Stimulated activated CD4-positive, alpha-beta T cell treated with anti-CD3 and anti-CD28 coated beads, Interleukin-4, amount 100 ng/mL, for 24 hours (primary cell): ENCODE data around the gene DNAH9.

Experiments used
- DNase-seq: peaks from one replicate; pipeline ENCODE4 v3.0.0-alpha.2; 2020

DNAH9 gene

DNA sequence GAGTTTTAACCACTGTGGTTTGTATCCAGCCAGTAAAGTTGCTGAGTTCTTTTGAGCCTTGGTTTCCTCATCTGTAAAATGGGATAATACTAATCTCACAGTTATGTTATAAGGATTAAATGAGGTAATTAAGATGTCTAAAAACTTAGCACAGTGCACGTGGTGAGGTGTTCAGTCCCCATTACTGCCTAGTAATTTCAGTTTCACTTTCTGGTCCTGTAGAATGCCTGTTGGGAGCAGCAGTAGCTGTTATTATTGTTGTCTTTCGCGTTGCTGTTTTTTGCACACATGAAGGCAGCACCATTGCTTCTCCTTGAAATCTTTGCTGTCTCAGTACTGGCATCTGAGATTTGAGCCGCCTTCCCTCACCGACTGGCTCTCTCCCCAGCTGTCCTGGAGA lies 182.4 kb downstream of the DNAH9 start:
- DNase-seq, result no peak

DNA sequence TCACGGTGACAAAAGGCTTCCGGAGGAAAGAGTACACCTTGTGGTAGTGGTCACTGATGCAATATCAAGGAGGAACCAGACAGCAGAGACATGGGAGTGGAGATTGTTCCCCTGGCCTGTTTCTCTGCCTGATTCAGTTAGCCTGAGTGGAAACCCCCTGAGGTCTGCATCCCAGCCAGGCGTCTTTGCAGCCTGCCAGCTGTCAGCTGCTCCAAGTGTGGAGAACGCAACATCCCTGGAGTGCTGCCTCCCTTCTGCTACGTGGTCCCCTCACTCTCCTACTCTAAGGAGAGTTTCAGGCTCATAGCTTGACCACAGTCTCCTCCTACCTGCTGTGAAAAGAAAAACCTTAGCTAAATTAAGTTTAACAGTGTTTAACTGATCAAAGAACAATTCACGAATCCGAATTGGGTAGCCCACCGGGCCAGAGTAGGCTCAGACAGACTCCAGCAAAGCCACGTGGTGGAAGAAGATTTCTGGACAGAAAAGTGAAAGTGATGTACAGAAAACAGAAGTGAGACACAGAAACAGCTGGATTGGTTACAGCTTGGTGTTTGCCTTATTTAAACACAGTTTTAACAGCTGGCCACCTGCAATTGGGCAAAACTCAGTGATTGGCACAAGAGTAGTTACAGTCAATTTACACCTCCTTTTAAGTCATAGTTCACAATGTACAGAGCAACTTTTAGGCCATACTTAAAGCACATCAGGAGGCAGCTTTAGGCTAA lies 188.6 kb downstream of the DNAH9 start:
- no peak for DNase-seq

DNA sequence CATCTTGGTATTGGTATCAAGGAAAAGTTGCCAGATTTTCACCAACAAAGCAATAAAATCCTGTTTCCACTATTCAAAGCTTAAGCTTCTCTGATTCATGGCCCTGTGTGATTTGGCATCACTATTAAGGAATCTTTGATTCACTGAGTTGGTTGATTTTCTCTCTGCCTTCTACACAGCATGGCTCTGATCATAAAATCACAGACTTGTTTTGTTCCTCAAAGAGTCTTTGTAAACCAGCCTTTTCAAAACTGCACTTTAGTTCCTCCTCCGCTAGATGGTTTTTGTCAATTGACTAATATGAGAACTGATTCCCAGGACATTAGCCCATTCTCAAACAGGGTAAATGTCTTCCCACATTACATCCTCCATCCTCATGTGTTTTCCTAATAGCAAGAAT lies 197.6 kb downstream of the DNAH9 start:
- no peak for DNase-seq

DNA sequence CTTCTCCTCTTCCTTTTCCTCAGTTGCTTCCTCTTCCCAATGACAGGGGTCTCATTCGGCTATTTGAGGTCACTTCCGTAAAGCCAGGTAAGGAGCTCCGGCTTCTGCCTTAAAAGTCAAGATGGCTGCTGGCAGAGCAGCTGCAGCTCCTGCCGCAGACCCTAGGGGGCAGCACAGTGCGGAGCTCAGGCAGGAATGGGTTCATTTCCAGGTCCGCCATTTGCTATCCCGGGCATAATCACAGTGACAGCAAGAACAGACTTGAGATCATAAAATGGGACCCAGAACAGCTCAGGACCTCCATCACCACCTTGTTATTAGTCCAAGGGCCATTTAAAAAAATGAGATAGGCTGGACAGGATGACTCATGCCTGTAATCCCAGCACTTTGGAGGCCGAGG lies 199.5 kb downstream of the DNAH9 start:
- no peak for DNase-seq

DNA sequence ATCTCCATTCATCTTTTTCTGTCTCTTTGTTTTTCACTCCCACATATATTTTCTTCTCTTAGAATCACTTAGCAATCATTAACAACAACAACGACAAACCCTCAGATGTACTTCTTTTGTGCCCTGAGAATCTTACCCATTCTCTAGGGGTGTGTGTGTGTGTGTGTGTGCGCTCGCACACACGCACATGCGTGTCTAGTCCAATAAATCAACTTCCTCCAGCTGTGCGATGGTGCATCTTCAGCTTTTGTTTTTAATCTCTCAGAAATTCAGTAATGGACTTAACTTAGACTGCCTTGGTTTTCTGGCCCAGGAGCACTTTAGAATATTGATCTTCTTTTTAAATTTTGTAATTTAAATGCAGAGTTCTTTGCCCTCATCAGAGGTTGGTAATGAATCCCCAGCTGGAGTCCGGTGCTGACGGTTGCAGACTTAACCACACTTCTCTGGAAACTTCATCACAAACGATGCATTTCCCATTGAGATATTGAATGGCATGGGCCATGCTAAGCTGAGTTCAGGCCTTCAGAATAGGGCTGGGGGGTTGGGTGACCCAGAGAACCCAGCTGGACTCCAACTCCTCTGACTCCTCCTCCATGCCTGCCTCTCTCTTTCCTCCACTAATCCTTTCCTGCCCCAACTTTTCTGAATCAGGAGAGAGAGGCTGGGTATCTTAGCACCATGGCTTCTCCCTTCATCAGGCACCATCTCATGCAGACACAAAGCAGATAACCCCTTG lies 205.1 kb downstream of the DNAH9 start:
- no peak for DNase-seq

DNA sequence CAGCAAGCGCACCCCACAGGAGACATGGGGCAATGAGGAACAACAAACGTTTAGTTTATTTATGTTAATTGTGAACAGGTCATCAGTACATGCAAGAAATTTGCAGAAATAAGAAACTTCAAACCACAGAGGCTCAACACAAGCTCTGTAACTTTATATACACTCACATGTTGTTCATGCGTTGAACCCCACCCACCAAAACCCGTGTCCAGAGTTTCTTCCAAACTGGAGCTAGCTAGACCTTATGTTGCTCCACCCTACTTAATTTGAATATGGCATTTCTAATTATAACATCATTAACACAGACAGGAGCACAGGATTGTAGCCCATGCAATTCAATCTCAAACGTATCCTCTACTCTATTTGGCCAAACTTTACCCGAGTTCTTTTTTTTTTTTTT lies 206.9 kb downstream of the DNAH9 start:
- DNase-seq, result no peak

DNA sequence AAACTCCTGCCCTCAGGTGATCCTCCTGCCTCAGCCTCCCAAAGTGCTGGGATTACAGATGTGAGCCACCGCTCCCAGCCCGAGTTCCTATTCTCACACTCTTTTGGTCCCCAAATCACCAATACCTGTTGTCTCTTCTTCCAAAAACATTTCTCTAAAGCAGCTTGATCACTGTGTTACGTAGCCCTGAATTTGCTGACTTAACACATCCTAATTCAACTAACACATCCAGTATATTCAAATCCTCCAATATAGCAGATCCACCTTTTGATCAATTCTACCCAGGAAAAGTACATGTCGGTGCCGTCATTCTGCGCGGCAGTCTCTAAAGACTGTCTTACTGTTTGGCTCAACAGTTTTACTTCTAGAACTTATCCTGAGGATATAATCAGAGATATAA lies 207.7 kb downstream of the DNAH9 start:
- no peak for DNase-seq

DNA sequence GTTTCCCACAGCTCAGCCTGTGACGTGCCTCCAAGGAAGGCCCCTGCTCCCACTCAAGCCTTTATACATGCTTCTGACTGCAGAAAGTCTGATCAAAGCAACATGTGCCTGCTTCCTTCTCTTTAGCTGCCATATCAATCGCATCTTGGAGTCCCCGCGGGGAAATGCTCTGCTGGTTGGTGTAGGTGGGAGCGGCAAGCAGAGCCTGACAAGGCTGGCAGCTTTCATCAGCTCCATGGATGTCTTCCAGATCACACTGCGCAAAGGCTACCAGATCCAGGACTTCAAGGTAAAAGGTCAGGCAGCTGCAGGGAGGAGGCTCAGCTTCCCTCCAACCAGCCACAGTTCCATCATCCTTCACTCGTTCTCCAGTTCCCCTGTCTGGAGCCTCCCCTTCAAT lies 209.3 kb downstream of the DNAH9 start:
- no peak for DNase-seq

DNA sequence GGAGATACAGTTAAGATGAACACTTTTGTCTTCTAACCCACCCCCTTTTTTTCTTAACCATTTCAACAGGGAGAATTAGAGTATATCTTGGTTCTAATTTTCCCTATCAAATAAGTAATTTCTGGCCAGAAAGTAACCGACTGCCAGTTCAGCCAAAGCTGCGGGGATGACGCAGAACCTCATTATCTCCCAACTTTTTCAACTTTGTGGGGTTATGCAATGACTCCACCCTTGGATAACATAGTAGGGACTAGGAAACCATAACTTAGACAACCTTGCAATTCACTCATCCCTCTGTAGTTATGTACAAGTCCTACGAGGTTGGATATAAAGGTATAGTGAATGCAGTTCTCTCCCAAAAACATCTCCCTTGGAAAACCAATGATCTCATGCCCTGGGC lies 215.0 kb downstream of the DNAH9 start:
- no peak for DNase-seq

DNA sequence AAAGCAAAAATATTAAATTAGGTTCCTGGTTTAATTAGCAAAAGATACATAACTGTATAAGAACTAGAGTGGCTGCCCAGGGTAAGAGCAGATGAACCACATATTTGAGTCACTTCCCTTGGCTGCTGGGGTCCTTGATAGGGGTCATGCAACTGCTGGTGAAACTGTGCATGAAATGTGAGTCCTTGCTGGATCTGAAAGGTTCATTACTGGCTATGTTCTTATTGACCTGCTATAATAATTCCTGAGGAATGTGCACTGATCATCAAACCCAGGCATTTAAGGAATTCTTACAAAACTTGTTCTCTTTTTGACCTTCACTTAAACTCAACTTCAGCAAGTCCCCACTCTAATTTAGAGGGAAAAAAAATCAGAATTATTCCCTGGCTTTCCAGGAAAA lies 215.6 kb downstream of the DNAH9 start:
- no peak for DNase-seq

DNA sequence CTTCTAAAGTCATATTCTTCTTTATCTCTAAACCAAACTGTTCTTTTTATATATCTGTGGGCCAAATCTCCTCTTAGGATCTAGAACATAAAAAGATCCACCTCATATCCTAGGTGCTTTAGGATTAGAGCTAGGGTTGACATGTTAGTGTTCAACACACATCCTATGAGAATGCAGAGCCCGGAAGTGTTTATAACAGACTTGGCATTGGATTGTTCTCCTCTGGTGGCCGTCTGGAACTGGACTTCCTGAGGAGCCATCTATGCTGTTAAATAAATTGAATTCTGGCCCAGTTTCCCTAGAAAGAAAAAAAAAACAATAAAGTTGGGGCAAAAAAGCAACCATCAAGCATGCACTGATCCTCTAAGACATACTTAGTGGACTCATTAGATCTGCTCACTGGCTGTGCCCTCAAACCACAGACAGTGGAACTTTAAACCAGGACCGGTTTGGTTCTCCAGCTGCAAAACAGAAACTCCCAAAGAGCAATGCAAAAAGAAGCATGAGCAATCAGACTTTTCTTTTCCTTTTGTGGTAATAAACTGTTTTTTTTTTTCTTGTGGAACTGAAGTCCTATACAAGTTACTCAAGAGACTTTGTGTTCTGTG lies 216.5 kb downstream of the DNAH9 start:
- DNase-seq, result no peak

DNA sequence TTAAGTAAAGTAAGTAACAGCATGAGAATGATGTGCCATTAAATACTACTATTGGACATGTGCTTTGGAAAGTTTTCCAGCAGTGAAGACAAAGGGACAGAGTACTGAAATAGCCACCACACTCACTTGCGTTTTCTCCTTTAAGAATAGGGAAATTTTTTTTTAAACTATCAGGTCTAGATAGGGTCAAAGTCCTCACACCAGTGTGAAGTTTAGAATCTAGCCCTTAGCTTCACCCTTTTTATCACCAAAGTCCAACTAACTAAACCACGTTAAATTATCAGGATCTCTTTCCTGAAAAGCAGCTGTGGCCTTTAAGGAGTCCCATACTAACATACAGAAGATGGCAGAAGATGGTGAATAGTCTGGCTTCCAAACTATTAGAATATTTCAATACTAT lies 218.1 kb downstream of the DNAH9 start:
- no peak for DNase-seq

DNA sequence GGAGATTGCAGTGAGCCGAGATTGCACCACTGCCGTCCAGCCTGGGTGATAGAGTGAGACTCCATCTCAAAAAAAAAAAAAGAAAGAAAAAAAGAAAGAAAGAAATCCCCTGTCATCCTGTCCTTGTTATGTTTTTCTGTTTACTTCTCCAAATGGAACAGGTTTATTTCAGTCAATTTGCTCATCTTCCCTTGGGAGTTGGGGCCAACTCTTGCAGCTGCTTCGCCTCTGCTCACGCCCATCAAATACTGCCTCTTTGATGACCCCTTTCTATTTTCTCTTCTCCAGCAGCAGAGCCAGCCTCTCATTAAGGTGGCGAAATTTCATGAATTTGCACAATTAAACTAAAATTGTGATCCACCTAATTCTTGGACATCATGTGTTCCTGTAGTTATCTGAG lies 225.6 kb downstream of the DNAH9 start:
- DNase-seq, result no peak

DNA sequence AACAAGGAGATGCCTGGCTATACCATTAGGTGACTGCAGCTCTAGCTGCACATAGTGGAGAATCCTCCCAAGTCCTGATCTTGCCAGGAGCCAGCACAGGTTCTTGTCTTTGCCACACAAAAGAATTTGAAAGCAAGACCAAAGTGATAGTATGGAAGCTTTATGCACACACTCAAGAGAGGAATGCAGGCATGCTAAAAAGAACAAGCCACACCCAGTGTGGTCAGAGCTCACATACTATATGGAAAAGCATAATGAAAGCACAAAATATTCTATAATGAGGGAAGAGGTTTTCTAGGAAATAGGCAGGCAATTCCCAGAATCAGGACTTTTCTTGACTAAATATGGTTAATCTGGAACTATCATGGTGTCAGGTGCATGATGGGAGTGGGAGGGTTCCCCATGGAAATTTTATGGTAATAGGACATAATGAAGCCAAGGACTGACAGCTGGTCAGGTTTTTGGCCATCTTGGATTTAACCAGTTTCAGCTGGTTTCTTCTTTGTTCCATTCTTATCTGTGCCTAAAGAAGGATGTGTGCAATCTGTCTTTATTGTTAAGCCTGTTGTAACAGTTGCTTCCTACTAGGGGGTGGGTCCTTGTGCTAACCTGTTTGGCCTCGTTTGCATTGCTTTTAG lies 227.4 kb downstream of the DNAH9 start:
- DNase-seq, result no peak

DNA sequence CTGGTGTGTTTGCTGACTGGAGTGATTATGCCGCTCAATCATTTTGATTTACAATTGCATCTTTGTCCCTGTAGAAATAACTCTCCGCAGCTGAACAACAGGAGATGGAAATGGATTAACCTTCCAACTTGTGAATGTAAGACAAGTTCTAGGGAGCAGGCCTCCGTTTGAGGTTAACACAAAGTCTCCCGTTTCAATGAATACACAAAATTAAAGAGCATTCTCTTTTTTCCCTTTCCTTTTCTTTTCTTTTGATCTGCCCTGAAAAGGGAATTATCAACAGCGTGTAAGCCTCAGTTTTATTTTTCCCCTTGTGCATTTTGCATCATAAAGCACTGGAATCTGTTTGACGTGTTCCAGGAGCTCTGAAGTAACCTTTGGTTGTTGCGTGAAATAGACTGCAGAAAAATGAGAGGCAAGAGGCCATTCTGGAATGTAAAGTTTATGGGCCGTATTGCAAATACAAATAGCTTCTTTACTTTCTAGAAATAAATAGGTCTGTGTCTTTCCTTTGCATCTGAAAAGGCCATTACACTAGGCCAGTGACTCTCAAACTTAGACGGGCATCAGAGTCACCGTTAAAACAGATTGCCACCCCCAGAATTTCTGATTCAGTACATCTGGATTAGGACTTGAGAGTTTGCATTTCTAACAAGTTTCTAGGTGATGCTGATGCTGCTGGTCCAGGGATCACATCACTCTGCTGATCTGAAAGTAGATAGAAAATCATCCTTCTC lies 234.3 kb downstream of the DNAH9 start:
- DNase-seq, result no peak

DNA sequence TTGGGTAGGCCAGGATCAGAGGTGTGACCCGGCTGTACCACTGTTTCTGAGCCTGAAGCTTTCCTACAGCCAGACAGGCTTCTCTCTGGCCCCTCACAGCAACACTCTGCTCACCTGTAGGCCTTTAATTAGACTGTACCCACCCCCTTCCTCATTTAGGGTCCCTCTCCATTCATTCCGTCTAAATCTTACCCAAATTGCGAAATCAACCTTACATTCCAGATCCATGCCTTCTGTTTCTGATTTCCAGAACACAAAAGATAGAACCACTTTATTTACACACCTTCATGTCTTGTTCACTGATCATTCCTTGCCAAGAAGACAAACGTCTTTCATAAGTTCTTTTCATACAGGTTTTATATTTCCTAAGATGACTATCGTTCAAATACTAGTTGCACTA lies 238.2 kb downstream of the DNAH9 start:
- no peak for DNase-seq

DNA sequence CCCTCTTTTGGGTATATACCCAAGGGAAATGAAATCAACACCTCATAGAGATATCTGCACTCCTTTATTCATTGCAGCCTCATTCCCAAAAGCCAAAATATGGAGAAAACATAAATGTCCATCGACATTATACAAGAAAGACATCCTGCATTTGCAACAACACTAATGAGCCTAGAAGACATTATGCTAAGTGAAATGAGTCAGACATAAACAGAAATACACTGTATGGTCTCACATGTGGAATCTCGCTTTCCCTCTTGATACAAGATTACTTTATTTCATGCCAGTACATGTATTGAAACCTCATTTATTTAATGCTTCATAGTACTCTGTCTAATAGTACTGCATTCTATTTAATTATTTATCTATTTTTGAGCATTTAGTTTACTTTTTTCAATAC lies 241.8 kb downstream of the DNAH9 start:
- no peak for DNase-seq

DNA sequence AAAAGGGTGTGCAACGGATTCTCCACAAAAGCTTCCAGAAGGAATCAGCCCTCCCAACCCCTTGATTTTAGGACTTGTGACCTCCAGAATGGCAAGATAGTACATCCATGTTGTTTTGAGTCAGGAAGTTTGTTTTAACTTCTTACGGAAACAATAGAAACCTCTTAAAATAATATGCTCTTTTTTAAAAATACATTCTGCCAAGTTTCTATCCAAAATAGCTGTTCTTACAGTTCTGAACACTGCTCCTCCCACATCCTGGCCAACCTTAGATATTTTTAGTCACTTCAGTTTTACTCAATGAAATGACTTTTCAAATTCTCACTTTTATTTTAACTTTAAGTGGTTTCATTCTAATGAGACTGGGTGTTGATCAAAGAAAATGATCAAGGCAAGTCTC lies 242.6 kb downstream of the DNAH9 start:
- DNase-seq, result no peak

DNA sequence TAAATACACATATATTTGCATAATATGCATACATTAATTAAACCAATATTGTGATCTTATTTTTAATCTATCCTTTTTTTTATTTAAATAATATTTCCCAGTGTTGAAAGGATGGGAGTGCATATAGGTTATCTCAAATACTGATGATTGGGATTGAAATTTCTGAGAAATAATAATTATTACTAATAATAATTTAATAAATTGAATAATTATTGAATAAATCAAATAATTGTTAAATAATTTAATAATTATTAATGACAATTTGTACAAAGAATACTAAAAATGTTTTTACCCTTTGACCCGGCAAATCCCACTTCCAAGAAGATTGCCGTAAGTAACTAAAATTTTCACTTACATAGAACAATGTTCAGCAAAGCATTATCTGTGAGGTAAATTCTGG lies 250.1 kb downstream of the DNAH9 start:
- no peak for DNase-seq

DNA sequence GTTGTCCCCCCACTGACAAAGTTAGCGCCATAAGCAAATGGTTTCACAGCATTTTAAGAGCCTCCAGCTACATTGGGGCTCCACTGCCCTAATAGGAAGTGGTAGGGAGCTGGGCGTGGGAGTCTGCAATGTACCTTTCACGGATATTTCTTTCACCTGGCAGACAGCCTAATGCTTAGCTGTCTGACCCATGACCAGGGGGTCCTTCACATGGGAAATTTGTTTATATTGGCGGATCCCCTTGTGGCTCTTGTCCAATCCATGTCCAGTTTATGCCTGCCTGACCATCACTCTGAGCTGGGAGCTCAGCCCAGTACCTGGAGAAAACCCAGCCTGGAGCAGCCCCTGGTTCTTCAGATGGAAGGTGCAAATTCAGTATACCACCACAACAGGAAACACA lies 254.0 kb downstream of the DNAH9 start:
- DNase-seq, result no peak

DNA sequence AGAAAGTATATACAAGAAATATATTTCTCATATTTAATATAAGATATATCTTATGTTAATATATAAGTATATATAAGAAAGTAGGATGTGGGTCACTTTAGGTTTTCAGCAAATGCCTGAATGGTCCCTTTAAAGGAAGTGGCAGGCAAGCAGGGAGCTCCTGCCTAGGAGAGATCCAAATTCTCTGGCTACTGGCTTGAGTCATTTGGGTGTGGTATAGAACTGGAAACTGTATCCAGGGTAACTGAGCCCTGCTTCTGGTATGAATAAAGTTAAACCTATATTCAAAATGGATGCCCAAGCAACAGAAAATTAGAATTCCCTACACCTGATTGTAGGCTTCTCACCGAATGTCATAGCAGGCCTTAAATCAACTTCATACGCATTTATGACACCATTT lies 254.6 kb downstream of the DNAH9 start:
- no peak for DNase-seq

DNA sequence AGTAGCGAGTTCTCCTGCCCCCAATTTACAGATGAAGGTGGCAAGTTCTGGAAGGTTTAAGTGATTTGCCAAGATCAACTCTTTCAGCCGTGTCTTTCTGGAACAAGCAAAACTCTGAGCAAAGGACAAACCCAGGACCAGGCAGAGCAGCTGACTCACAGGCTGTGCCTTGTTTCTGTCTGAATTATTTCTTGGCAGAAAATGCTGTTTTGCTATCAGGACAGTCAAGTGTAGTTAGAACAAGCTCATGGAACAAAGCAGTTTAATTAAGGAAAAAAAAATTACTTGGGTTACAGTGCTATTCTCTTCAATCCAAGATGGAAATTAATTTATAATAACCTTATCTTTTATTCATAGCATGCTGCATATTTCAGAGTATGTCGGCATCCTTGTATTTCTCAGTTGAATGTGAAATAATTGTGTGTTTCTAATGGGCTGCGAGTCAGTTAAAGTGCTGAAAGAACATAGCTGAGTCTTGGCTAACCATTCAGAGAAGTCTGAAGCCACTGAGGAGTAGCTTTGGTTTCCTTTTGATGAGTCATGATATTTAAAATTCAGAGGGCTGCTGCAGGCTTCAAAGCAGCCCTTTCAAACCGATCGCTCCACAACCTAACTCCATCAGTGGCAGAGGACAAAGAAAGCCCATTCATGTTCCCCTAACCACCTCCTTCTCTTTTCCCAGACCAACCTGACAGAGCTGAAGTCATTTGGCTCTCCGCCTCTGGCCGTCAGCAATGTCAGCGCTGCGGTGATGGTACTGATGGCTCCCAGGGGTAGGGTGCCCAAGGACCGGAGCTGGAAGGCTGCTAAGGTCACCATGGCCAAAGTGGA lies 255.3 kb downstream of the DNAH9 start:
- DNase-seq, result no peak
